ENCODE data around the gene ARF3.

GRCh38 chr12:48977290-48978281 lies 20.3 kb upstream of the ARF3 start:
- TF ChIP-seq CTCF (IDR thresholded peaks at IDR 0.05): peak; percentile 96
- TF ChIP-seq REST (IDR thresholded peaks at IDR 0.05; ENCODE audit: insufficient read depth in 1 of 2, low read depth in 2 of 2, low read length in 1 of 2): no peak
- TF ChIP-seq POLR2AphosphoS5 (IDR thresholded peaks at IDR 0.05; ENCODE audit: low read depth, low read length): no peak
- TF ChIP-seq TCF7L2 (IDR thresholded peaks at IDR 0.05; ENCODE audit: low read depth, low read length): no peak
- TF ChIP-seq SIN3A (IDR thresholded peaks at IDR 0.05; ENCODE audit: borderline replicate concordance, insufficient read depth, low read depth, low read length): no peak

Data from Panc1 (cell line).